Measurements from ENCODE around the gene MYLK4.

MYLK4 gene

GRCh38 chr6:2746557-2747061, 4.1 kb downstream of the MYLK4 start:
- H3K27me3 ChIP-seq (ENCODE audit: insufficient read depth, low read depth), result no peaks in the 10 kb centered on the region

GRCh38 chr6:2745246-2745645, 5.5 kb downstream of the MYLK4 start:
- H3K27me3 ChIP-seq (ENCODE audit: insufficient read depth, low read depth), result no peaks in the 10 kb centered on the region
- no peak overlapping the region for H2AFZ ChIP-seq (ENCODE audit: low read depth)
- H3K4me3 ChIP-seq (IDR thresholded peaks at IDR 0.05; ENCODE audit: insufficient read depth, low read depth, low read length), result no peak overlapping the region
- no peaks in the 10 kb centered on the region for H3K36me3 ChIP-seq (ENCODE audit: insufficient read depth)
- H3K4me2 ChIP-seq, result no peak overlapping the region
- H4K20me1 ChIP-seq (ENCODE audit: insufficient read depth), result no peaks in the 10 kb centered on the region
- H3K9ac ChIP-seq, result no peak overlapping the region
- H3K4me1 ChIP-seq (ENCODE audit: low read depth, poor library complexity, severe bottlenecking), result no peaks in the 10 kb centered on the region
- no peak overlapping the region for H3K27ac ChIP-seq
- no peaks in the 10 kb centered on the region for H3K79me2 ChIP-seq (ENCODE audit: insufficient read depth, low read depth)
- TF ChIP-seq CTCF (conservative IDR thresholded peaks at IDR 0.05; ENCODE audit: low read depth, low read length), result no peak

More at GRCh38 chr6:2746557-2747061, 4.1 kb downstream of the MYLK4 start:
- H3K4me2 ChIP-seq, result no peak overlapping the region
- no peak overlapping the region for H3K4me3 ChIP-seq (IDR thresholded peaks at IDR 0.05; ENCODE audit: insufficient read depth, low read depth, low read length)
- H3K79me2 ChIP-seq (ENCODE audit: insufficient read depth, low read depth), result no peaks in the 10 kb centered on the region
- H3K27ac ChIP-seq, result no peak overlapping the region
- no peak overlapping the region for H3K9ac ChIP-seq
- no peak for TF ChIP-seq CTCF (conservative IDR thresholded peaks at IDR 0.05; ENCODE audit: low read depth, low read length)
- H4K20me1 ChIP-seq (ENCODE audit: insufficient read depth), result no peaks in the 10 kb centered on the region
- no peak overlapping the region for H2AFZ ChIP-seq (ENCODE audit: low read depth)
- H3K36me3 ChIP-seq (ENCODE audit: insufficient read depth), result no peaks in the 10 kb centered on the region
- H3K4me1 ChIP-seq (ENCODE audit: low read depth, poor library complexity, severe bottlenecking), result no peaks in the 10 kb centered on the region

GRCh38 chr6:2744778-2745177, 5.9 kb downstream of the MYLK4 start:
- Histone ChIP-seq H4K20me1 (ENCODE audit: insufficient read depth) (no peaks in the 10 kb centered on the region), H3K36me3 (ENCODE audit: insufficient read depth) (no peaks in the 10 kb centered on the region), H3K79me2 (ENCODE audit: insufficient read depth, low read depth) (no peaks in the 10 kb centered on the region), H3K27ac (no peak overlapping the region), H2AFZ (ENCODE audit: low read depth) (no peak overlapping the region), H3K9ac (no peak overlapping the region), H3K4me2 (no peak overlapping the region), H3K27me3 (ENCODE audit: insufficient read depth, low read depth) (no peaks in the 10 kb centered on the region), H3K4me1 (ENCODE audit: low read depth, poor library complexity, severe bottlenecking) (no peaks in the 10 kb centered on the region), H3K4me3 (IDR thresholded peaks at IDR 0.05; ENCODE audit: insufficient read depth, low read depth, low read length) (no peak overlapping the region)
- no peak for TF ChIP-seq CTCF (conservative IDR thresholded peaks at IDR 0.05; ENCODE audit: low read depth, low read length)

GRCh38 chr6:2744209-2744771, 6.4 kb downstream of the MYLK4 start:
- Histone ChIP-seq H3K4me3 (IDR thresholded peaks at IDR 0.05; ENCODE audit: insufficient read depth, low read depth, low read length) (no peak overlapping the region), H3K4me2 (no peak overlapping the region), H3K36me3 (ENCODE audit: insufficient read depth) (no peaks in the 10 kb centered on the region), H3K79me2 (ENCODE audit: insufficient read depth, low read depth) (no peaks in the 10 kb centered on the region), H4K20me1 (ENCODE audit: insufficient read depth) (no peaks in the 10 kb centered on the region), H3K27me3 (ENCODE audit: insufficient read depth, low read depth) (no peaks in the 10 kb centered on the region), H3K9ac (no peak overlapping the region), H2AFZ (ENCODE audit: low read depth) (no peak overlapping the region), H3K4me1 (ENCODE audit: low read depth, poor library complexity, severe bottlenecking) (no peaks in the 10 kb centered on the region), H3K27ac (no peak overlapping the region)
- 0 out of 2 replicates have a peak, but pooled peaks have one; percentile 20 for TF ChIP-seq CTCF (conservative IDR thresholded peaks at IDR 0.05; ENCODE audit: low read depth, low read length)

All from KMS-11 (cell line).